Neuronal stem cell (in vitro differentiated cells): Measurements from ENCODE around the gene GNG13.

Source experiments
- DNase-seq: peaks from one replicate; pipeline ENCODE4 v3.0.0-alpha.2; 2013; ENCODE audit warnings: low spot score
- H2AFZ ChIP-seq: one replicate; pipeline ENCODE4 v1.6.1; 2013; ENCODE audit warnings: mild to moderate bottlenecking, low read length, inconsistent platforms
- H2AK5ac ChIP-seq: 2 replicates; pipeline ENCODE4 v1.6.1; 2013; ENCODE audit warnings: low read depth, mild to moderate bottlenecking, inconsistent platforms, low read length, moderate library complexity, mixed read lengths
- H2BK120ac ChIP-seq: 2 replicates; pipeline ENCODE4 v1.6.1; 2013; ENCODE audit warnings: low read depth, mild to moderate bottlenecking, inconsistent platforms, low read length, moderate library complexity, mixed read lengths
- H2BK12ac ChIP-seq: one replicate; pipeline ENCODE4 v1.6.1; 2013; ENCODE audit warnings: low read length, inconsistent platforms
- H2BK15ac ChIP-seq: 2 replicates; pipeline ENCODE4 v1.6.1; 2013; ENCODE audit warnings: mild to moderate bottlenecking, low read length, inconsistent platforms, mixed read lengths
- H2BK5ac ChIP-seq: one replicate; pipeline ENCODE4 v1.6.1; 2013; ENCODE audit warnings: inconsistent platforms, mild to moderate bottlenecking, low read length, moderate library complexity
- H3K14ac ChIP-seq: one replicate; pipeline ENCODE4 v1.6.1; 2013; ENCODE audit warnings: low read length, inconsistent platforms
- H3K18ac ChIP-seq: 2 replicates; pipeline ENCODE4 v1.6.1; 2013; ENCODE audit warnings: low read length, inconsistent platforms
- H3K23ac ChIP-seq: 2 replicates; pipeline ENCODE4 v1.6.1; 2013; ENCODE audit warnings: low read depth, mild to moderate bottlenecking, mixed read lengths, low read length, inconsistent platforms; ENCODE audit not compliant: poor library complexity
- H3K27ac ChIP-seq: replicated peaks from 3 replicates; pipeline ENCODE4 v1.5.1; 2013; ENCODE audit warnings: low read length, inconsistent platforms
- H3K27me3 ChIP-seq, 3 experiments: 2 replicates each; pipeline ENCODE4 v1.6.1; 2013; ENCODE audit warnings: low read length in 3 of 3, mild to moderate bottlenecking in 2 of 3, inconsistent platforms in 1 of 3, low read depth in 1 of 3, mixed read lengths in 1 of 3, moderate library complexity in 1 of 3; ENCODE audit not compliant: control insufficient read depth in 3 of 3, insufficient read depth in 3 of 3
- H3K36me3 ChIP-seq, 2 donors: replicated peaks in 1 of 2; 2 replicates each; pipeline ENCODE4 v1.6.1; 2013; ENCODE audit warnings: low read length in 2 of 2; ENCODE audit not compliant: control insufficient read depth in 2 of 2, insufficient read depth in 2 of 2
- H3K4ac ChIP-seq: 2 replicates; pipeline ENCODE4 v1.6.1; 2013; ENCODE audit warnings: inconsistent platforms, mild to moderate bottlenecking, low read length, moderate library complexity
- H3K4me1 ChIP-seq, 2 donors: 1 replicate in 1 of 2; 2 replicates in 1 of 2; pipeline ENCODE4 v1.6.1; 2013; ENCODE audit warnings: low read length in 2 of 2, low read depth in 1 of 2; ENCODE audit not compliant: control insufficient read depth in 2 of 2, insufficient read depth in 1 of 2
- H3K4me2 ChIP-seq: one replicate; pipeline ENCODE4 v1.6.1; 2013; ENCODE audit warnings: mild to moderate bottlenecking, low read length, inconsistent platforms; ENCODE audit not compliant: insufficient read depth, poor library complexity, severe bottlenecking
- H3K4me3 ChIP-seq, 2 donors: 2 replicates each; pipeline ENCODE4 v1.5.1; 2013; ENCODE audit warnings: low read length in 2 of 2, mild to moderate bottlenecking in 2 of 2, inconsistent platforms in 1 of 2, moderate library complexity in 1 of 2
- H3K79me1 ChIP-seq: one replicate; pipeline ENCODE4 v1.6.1; 2013; ENCODE audit warnings: low read depth, mild to moderate bottlenecking, inconsistent platforms, low read length, moderate library complexity
- H3K9ac ChIP-seq: one replicate; pipeline ENCODE4 v1.6.1; 2013; ENCODE audit warnings: mild to moderate bottlenecking, low read depth, low read length, inconsistent platforms; ENCODE audit not compliant: poor library complexity
- H3K9me3 ChIP-seq, 2 donors: replicated peaks in 1 of 2; 2 replicates each; pipeline versions ENCODE3 to v1.6.1; 2013; ENCODE audit warnings: low read length in 2 of 2, mild to moderate bottlenecking in 2 of 2, inconsistent platforms in 1 of 2, low read depth in 1 of 2, mixed read lengths in 1 of 2, moderate library complexity in 1 of 2; ENCODE audit not compliant: control insufficient read depth in 2 of 2, insufficient read depth in 1 of 2
- H4K8ac ChIP-seq: one replicate; pipeline ENCODE4 v1.6.1; 2013; ENCODE audit warnings: low read depth, mild to moderate bottlenecking, inconsistent platforms, low read length, moderate library complexity
- H4K91ac ChIP-seq: one replicate; pipeline ENCODE4 v1.6.1; 2013; ENCODE audit warnings: low read length, low read depth, mild to moderate bottlenecking, inconsistent platforms; ENCODE audit not compliant: poor library complexity
- WGBS, 2 donors: extraction: QIAGEN DNeasy Blood & Tissue Kit; methylation state at CpG; one replicate each; pipeline ENCODE4 v1.1.7; 2013; ENCODE audit warnings: missing lambda C conversion rate in 2 of 2, mixed read lengths in 1 of 2; ENCODE audit not compliant: insufficient read length in 2 of 2, insufficient replicate concordance in 1 of 2; ENCODE audit errors: extremely low coverage in 2 of 2; 5-methylcytosine and 5-hydroxymethylcytosine counted together

The GNG13 gene

GRCh38 chr16:760065-760464, 40.5 kb downstream of the GNG13 start:
- Histone ChIP-seq H2BK5ac (peak overlapping the region; percentile 66), H2BK120ac (peak overlapping the region; percentile 89), H4K8ac (no peak overlapping the region), H3K23ac (peak overlapping the region; percentile 44), H3K27ac (no peak overlapping the region), H3K4me2 (no peak overlapping the region), H4K91ac (no peak overlapping the region), H3K36me3 (no peaks in the 10 kb centered on the region), H3K18ac (peak overlapping the region; percentile 94), H2BK12ac (peak overlapping the region; percentile 98), H3K4me1 (peaks cover 11 to 12% of the 10 kb centered on the region in 2 donors), H3K14ac (peak overlapping the region; percentile 63), H3K79me1 (peaks cover 2% of the 10 kb centered on the region), H3K4me3 (no peak overlapping the region), H2AFZ (peak overlapping the region; percentile 61), H3K27me3 (peaks cover 0 to 15% (median 0%) of the 10 kb centered on the region in 3 experiments), H3K4ac (peak overlapping the region; percentile 95), H3K9ac (peak overlapping the region; percentile 50), H3K9me3 (peaks cover 3 to 10% of the 10 kb centered on the region in 2 donors), H2BK15ac (peak overlapping the region; percentile 99), H2AK5ac (peak overlapping the region; percentile 91)
- no CpG with 5 or more reads among the region's 15 CpGs for WGBS, 2 donors
- DNase-seq, result no peak

- Histone ChIP-seq H3K9ac (no peak overlapping the region), H3K14ac (no peak overlapping the region), H2BK120ac (peak overlapping the region; percentile 89), H4K91ac (no peak overlapping the region), H3K4ac (no peak overlapping the region), H3K27me3 (peaks cover 0 to 15% (median 0%) of the 10 kb centered on the region in 3 experiments), H3K4me3 (no peak overlapping the region), H3K79me1 (peaks cover 2% of the 10 kb centered on the region), H4K8ac (no peak overlapping the region), H2BK12ac (no peak overlapping the region), H3K36me3 (no peaks in the 10 kb centered on the region), H3K9me3 (peaks cover 3 to 10% of the 10 kb centered on the region in 2 donors), H3K27ac (no peak overlapping the region), H3K18ac (peak overlapping the region; percentile 94), H2BK5ac (no peak overlapping the region), H2AFZ (no peak overlapping the region), H3K4me1 (peaks cover 11 to 12% of the 10 kb centered on the region in 2 donors), H3K23ac (no peak overlapping the region), H2BK15ac (peak overlapping the region; percentile 20), H3K4me2 (no peak overlapping the region), H2AK5ac (peak overlapping the region; percentile 91)
- WGBS, 2 donors, result no CpG with 5 or more reads among the region's 34 CpGs
- DNase-seq, result no peak
These were observed 41.2 kb downstream of the GNG13 start for GRCh38 chr16:759110-759910.

GRCh38 chr16:756428-756827, 44.1 kb downstream of the GNG13 start:
- H3K23ac ChIP-seq, result no peak overlapping the region
- no peak overlapping the region for H2BK5ac ChIP-seq
- no peak overlapping the region for H3K4ac ChIP-seq
- no peak overlapping the region for H4K8ac ChIP-seq
- peaks cover 3 to 10% of the 10 kb centered on the region in 2 donors for H3K9me3 ChIP-seq
- H2AFZ ChIP-seq, result no peak overlapping the region
- H3K36me3 ChIP-seq, result no peaks in the 10 kb centered on the region
- H3K27ac ChIP-seq, result no peak overlapping the region
- no peak overlapping the region for H2BK15ac ChIP-seq
- no peak overlapping the region for H3K14ac ChIP-seq
- no peak overlapping the region for H3K4me3 ChIP-seq
- H2BK120ac ChIP-seq, result no peak overlapping the region
- H3K4me1 ChIP-seq, result peaks cover 22 to 27% of the 10 kb centered on the region in 2 donors
- no peak overlapping the region for H3K4me2 ChIP-seq
- peaks cover 0 to 8% (median 0%) of the 10 kb centered on the region in 3 experiments for H3K27me3 ChIP-seq
- H2AK5ac ChIP-seq, result no peak overlapping the region
- no peak overlapping the region for H3K9ac ChIP-seq
- DNase-seq, result no peak
- H4K91ac ChIP-seq, result no peak overlapping the region
- WGBS, 2 donors, result no CpG with 5 or more reads among the region's 5 CpGs
- H3K18ac ChIP-seq, result no peak overlapping the region
- no peak overlapping the region for H2BK12ac ChIP-seq
- H3K79me1 ChIP-seq, result no peaks in the 10 kb centered on the region

- no peak overlapping the region for H2BK5ac ChIP-seq
- no peak overlapping the region for H3K23ac ChIP-seq
- no peak overlapping the region for H2AFZ ChIP-seq
- no peak overlapping the region for H3K14ac ChIP-seq
- WGBS, 2 donors, result no CpG with 5 or more reads among the region's 11 CpGs
- no peak overlapping the region for H2BK12ac ChIP-seq
- H3K9me3 ChIP-seq, result peaks cover 3 to 10% of the 10 kb centered on the region in 2 donors
- no peak overlapping the region for H3K27ac ChIP-seq
- H4K8ac ChIP-seq, result no peak overlapping the region
- H3K4me2 ChIP-seq, result no peak overlapping the region
- H4K91ac ChIP-seq, result no peak overlapping the region
- H2BK15ac ChIP-seq, result no peak overlapping the region
- no peak overlapping the region for H2AK5ac ChIP-seq
- H3K79me1 ChIP-seq, result no peaks in the 10 kb centered on the region
- no peak overlapping the region for H3K4me3 ChIP-seq
- no peak overlapping the region for H2BK120ac ChIP-seq
- DNase-seq, result no peak
- H3K4ac ChIP-seq, result no peak overlapping the region
- peaks cover 20 to 30% of the 10 kb centered on the region in 2 donors for H3K4me1 ChIP-seq
- no peak overlapping the region for H3K18ac ChIP-seq
- no peaks in the 10 kb centered on the region for H3K36me3 ChIP-seq
- H3K9ac ChIP-seq, result no peak overlapping the region
- H3K27me3 ChIP-seq, result no peaks in the 10 kb centered on the region
These were observed 45.9 kb downstream of the GNG13 start for GRCh38 chr16:754656-755055.
